Hepatocyte (in vitro differentiated cells): Measurements from ENCODE around the gene SMIM1. TPM values are rescaled to one million over a fixed set of nuclear protein-coding genes. Genes with fewer than 3 reads are reported as not detected.

ENCODE experiments used
- DNase-seq: peaks from one replicate; pipeline ENCODE4 v3.0.0-alpha.2; 2016; ENCODE audit warnings: low spot score
- H2AFZ ChIP-seq: fragments of 200-600 bp; sonication (generic); 2 replicates; pipeline ENCODE4 v1.6.0; 2016; ENCODE audit warnings: antibody characterized with exemption, mild to moderate bottlenecking
- H3K27ac ChIP-seq: fragments of 200-600 bp; sonication (generic); 2 replicates; pipeline ENCODE4 v1.5.1; 2016; ENCODE audit warnings: mild to moderate bottlenecking
- H3K27me3 ChIP-seq: fragments of 200-600 bp; sonication (generic); 2 replicates; pipeline ENCODE4 v1.6.1; 2016
- H3K36me3 ChIP-seq: fragments of 200-600 bp; sonication (generic); replicated peaks from 2 replicates; pipeline ENCODE4 v1.5.1; 2016; ENCODE audit warnings: low read depth; ENCODE audit not compliant: insufficient read depth
- H3K4me1 ChIP-seq: fragments of 200-600 bp; sonication (generic); 2 replicates; pipeline ENCODE4 v1.5.1; 2016; ENCODE audit warnings: mild to moderate bottlenecking, moderate library complexity; ENCODE audit not compliant: insufficient read depth
- H3K4me2 ChIP-seq: fragments of 200-600 bp; sonication (generic); 2 replicates; pipeline ENCODE4 v1.6.0; 2016
- H3K4me3 ChIP-seq: fragments of 200-600 bp; sonication (generic); 2 replicates; pipeline ENCODE4 v1.5.1; 2016; ENCODE audit warnings: mild to moderate bottlenecking
- H3K79me2 ChIP-seq: fragments of 200-600 bp; sonication (generic); 2 replicates; pipeline ENCODE4 v1.6.0; 2017; ENCODE audit warnings: mild to moderate bottlenecking
- H3K9me2 ChIP-seq: fragments of 200-600 bp; sonication (generic); replicated peaks from 2 replicates; pipeline ENCODE4 v1.6.0; 2017; ENCODE audit warnings: mild to moderate bottlenecking; ENCODE audit not compliant: insufficient read depth
- H3K9me3 ChIP-seq: fragments of 200-600 bp; sonication (generic); 2 replicates; pipeline ENCODE4 v1.5.1; 2016; ENCODE audit warnings: low read depth, mild to moderate bottlenecking
- H4K20me1 ChIP-seq: fragments of 200-600 bp; sonication (generic); 2 replicates; pipeline ENCODE4 v1.6.0; 2016; ENCODE audit warnings: mild to moderate bottlenecking; ENCODE audit not compliant: insufficient read depth, poor library complexity, severe bottlenecking
- CTCF ChIP-seq: fragments of 200-600 bp; sonication (generic); IDR thresholded peaks from 2 replicates; pipeline ENCODE4 v1.5.1; 2016; ENCODE audit warnings: antibody characterized with exemption, mild to moderate bottlenecking; ENCODE audit not compliant: poor library complexity
- EZH2 ChIP-seq: fragments of 200-600 bp; sonication (generic); IDR thresholded peaks from 2 replicates; pipeline ENCODE4 v1.6.1; 2016; ENCODE audit warnings: antibody characterized with exemption, mild to moderate bottlenecking, borderline replicate concordance
- EZH2phosphoT487 ChIP-seq: fragments of 200-600 bp; sonication (generic); IDR thresholded peaks from one replicate; pipeline ENCODE4 v1.6.1; 2018; ENCODE audit warnings: antibody characterized with exemption, mild to moderate bottlenecking, low read depth, moderate library complexity; ENCODE audit not compliant: unreplicated experiment, severe bottlenecking
- WGBS: methylation state at CpG from one replicate; pipeline ENCODE4 v1.1.6; 2016; ENCODE audit warnings: low lambda C conversion rate; ENCODE audit errors: missing lambda C conversion rate; 5-methylcytosine and 5-hydroxymethylcytosine counted together
- polyA plus RNA-seq: library from polyadenylated mRNA; unstranded; fragments of >200 nt; fragmentation: Nextera tagmentation; extraction: Ambion mirVana; gene quantifications from 2 replicates; pipeline ENCODE4 v1.2.1, GENCODE V29; 2016
- total RNA-seq: library from RNA; depleted of rRNA; stranded (reverse); fragments of >200 nt; gene quantifications from 2 replicates; pipeline ENCODE4 v1.2.3, GENCODE V29; 2014

Gene SMIM1
- total and polyA plus RNA-seq, 2 experiments from 2014 or later = 21.0 to 118 TPM

- WGBS = 93% methylated on average over 28 of the region's 28 CpGs
- H3K36me3 ChIP-seq = no peaks in the 10 kb centered on the region
- DNase-seq = no peak
- H3K9me3 ChIP-seq = no peaks in the 10 kb centered on the region
- no peak overlapping the region for H3K27ac ChIP-seq
- H3K4me3 ChIP-seq = no peak overlapping the region
- no peaks in the 10 kb centered on the region for H3K27me3 ChIP-seq
- no peak overlapping the region for H2AFZ ChIP-seq
- no peaks in the 10 kb centered on the region for H3K9me2 ChIP-seq
- no peaks in the 10 kb centered on the region for H3K4me1 ChIP-seq
- no peak overlapping the region for H3K4me2 ChIP-seq
- no peak for TF ChIP-seq EZH2phosphoT487
- TF ChIP-seq CTCF = no peak
- no peak for TF ChIP-seq EZH2
- H4K20me1 ChIP-seq = no peaks in the 10 kb centered on the region
- no peaks in the 10 kb centered on the region for H3K79me2 ChIP-seq
Observed at GRCh38 chr1:3817821-3818597, 45.5 kb downstream of the SMIM1 start.

GRCh38 chr1:3819771-3820200, 47.2 kb downstream of the SMIM1 start:
- H3K79me2 ChIP-seq = no peaks in the 10 kb centered on the region
- no peaks in the 10 kb centered on the region for H3K27me3 ChIP-seq
- WGBS = 82% methylated on average over 10 of the region's 10 CpGs
- no peaks in the 10 kb centered on the region for H3K9me2 ChIP-seq
- H3K4me1 ChIP-seq = no peaks in the 10 kb centered on the region
- H2AFZ ChIP-seq = no peak overlapping the region
- no peak for DNase-seq
- no peak for TF ChIP-seq EZH2
- TF ChIP-seq CTCF = no peak
- no peak for TF ChIP-seq EZH2phosphoT487
- no peaks in the 10 kb centered on the region for H4K20me1 ChIP-seq
- no peak overlapping the region for H3K27ac ChIP-seq
- no peaks in the 10 kb centered on the region for H3K36me3 ChIP-seq
- no peak overlapping the region for H3K4me3 ChIP-seq
- H3K9me3 ChIP-seq = no peaks in the 10 kb centered on the region
- H3K4me2 ChIP-seq = no peak overlapping the region

GRCh38 chr1:3820316-3820715, 47.8 kb downstream of the SMIM1 start:
- Histone ChIP-seq H2AFZ (no peak overlapping the region), H3K36me3 (no peaks in the 10 kb centered on the region), H3K9me3 (no peaks in the 10 kb centered on the region), H3K4me1 (no peaks in the 10 kb centered on the region), H3K27ac (no peak overlapping the region), H4K20me1 (no peaks in the 10 kb centered on the region), H3K4me2 (no peak overlapping the region), H3K4me3 (no peak overlapping the region), H3K27me3 (no peaks in the 10 kb centered on the region), H3K79me2 (no peaks in the 10 kb centered on the region), H3K9me2 (no peaks in the 10 kb centered on the region)
- TF ChIP-seq CTCF = no peak
- no peak for TF ChIP-seq EZH2phosphoT487
- no peak for TF ChIP-seq EZH2
- 96% methylated on average over 8 of the region's 8 CpGs for WGBS
- no peak for DNase-seq
